ENCODE measurements around the gene EEFSEC.

The EEFSEC gene

GRCh38 chr3:128349963-128350599, 196.8 kb downstream of the EEFSEC start:
- Histone ChIP-seq H3K79me2 (ENCODE audit: low read length) (no peaks in the 10 kb centered on the region), H3K27ac (ENCODE audit: low read length) (no peak overlapping the region), H3K9ac (ENCODE audit: low read length) (no peak overlapping the region), H3F3A (ENCODE audit: insufficient read depth, low read length) (no peaks in the 10 kb centered on the region), H3K9me3 (replicated peaks; ENCODE audit: insufficient read depth, low read length) (no peaks in the 10 kb centered on the region), H3K36me3 (replicated peaks; ENCODE audit: insufficient read depth, low read length) (no peaks in the 10 kb centered on the region), H3K4me2 (ENCODE audit: low read depth, low read length) (no peak overlapping the region), H3K4me1 (ENCODE audit: low read length) (no peaks in the 10 kb centered on the region), H2AFZ (ENCODE audit: low read length) (no peak overlapping the region), H3K9me2 (replicated peaks; ENCODE audit: insufficient read depth, low read length) (no peaks in the 10 kb centered on the region), H4K20me1 (ENCODE audit: insufficient read depth, low read length) (no peaks in the 10 kb centered on the region), H3K27me3 (replicated peaks; ENCODE audit: insufficient read depth, low read length) (no peaks in the 10 kb centered on the region), H3K4me3 (ENCODE audit: low read length) (no peak overlapping the region)
- no peak for DNase-seq
- TF ChIP-seq EZH2phosphoT487 (IDR thresholded peaks at IDR 0.05; ENCODE audit: low read length) (no peak), EZH2 (optimal IDR thresholded peaks at IDR 0.05; ENCODE audit: low read depth, low read length) (no peak), CTCF (IDR thresholded peaks at IDR 0.05; ENCODE audit: low read length) (no peak)

- Histone ChIP-seq H3K27ac (ENCODE audit: low read length) (no peak overlapping the region), H3K27me3 (replicated peaks; ENCODE audit: insufficient read depth, low read length) (no peaks in the 10 kb centered on the region), H3K4me3 (ENCODE audit: low read length) (no peak overlapping the region), H3K9me3 (replicated peaks; ENCODE audit: insufficient read depth, low read length) (no peaks in the 10 kb centered on the region), H3K79me2 (ENCODE audit: low read length) (no peaks in the 10 kb centered on the region), H2AFZ (ENCODE audit: low read length) (no peak overlapping the region), H3K9me2 (replicated peaks; ENCODE audit: insufficient read depth, low read length) (no peaks in the 10 kb centered on the region), H4K20me1 (ENCODE audit: insufficient read depth, low read length) (no peaks in the 10 kb centered on the region), H3K4me2 (ENCODE audit: low read depth, low read length) (no peak overlapping the region), H3K9ac (ENCODE audit: low read length) (no peak overlapping the region), H3F3A (ENCODE audit: insufficient read depth, low read length) (no peaks in the 10 kb centered on the region), H3K36me3 (replicated peaks; ENCODE audit: insufficient read depth, low read length) (no peaks in the 10 kb centered on the region), H3K4me1 (ENCODE audit: low read length) (no peaks in the 10 kb centered on the region)
- no peak for DNase-seq
- TF ChIP-seq EZH2 (optimal IDR thresholded peaks at IDR 0.05; ENCODE audit: low read depth, low read length) (no peak), CTCF (IDR thresholded peaks at IDR 0.05; ENCODE audit: low read length) (no peak), EZH2phosphoT487 (IDR thresholded peaks at IDR 0.05; ENCODE audit: low read length) (no peak)
Observed at GRCh38 chr3:128351546-128351945, 198.3 kb downstream of the EEFSEC start.

GRCh38 chr3:128352326-128352725, 199.0 kb downstream of the EEFSEC start:
- Histone ChIP-seq H3K4me2 (ENCODE audit: low read depth, low read length) (no peak overlapping the region), H3K9ac (ENCODE audit: low read length) (no peak overlapping the region), H3K9me2 (replicated peaks; ENCODE audit: insufficient read depth, low read length) (no peaks in the 10 kb centered on the region), H3K4me1 (ENCODE audit: low read length) (no peaks in the 10 kb centered on the region), H3K27me3 (replicated peaks; ENCODE audit: insufficient read depth, low read length) (no peaks in the 10 kb centered on the region), H4K20me1 (ENCODE audit: insufficient read depth, low read length) (no peaks in the 10 kb centered on the region), H2AFZ (ENCODE audit: low read length) (no peak overlapping the region), H3F3A (ENCODE audit: insufficient read depth, low read length) (no peaks in the 10 kb centered on the region), H3K27ac (ENCODE audit: low read length) (no peak overlapping the region), H3K79me2 (ENCODE audit: low read length) (no peaks in the 10 kb centered on the region), H3K36me3 (replicated peaks; ENCODE audit: insufficient read depth, low read length) (no peaks in the 10 kb centered on the region), H3K4me3 (ENCODE audit: low read length) (no peak overlapping the region), H3K9me3 (replicated peaks; ENCODE audit: insufficient read depth, low read length) (no peaks in the 10 kb centered on the region)
- DNase-seq = no peak
- TF ChIP-seq EZH2 (optimal IDR thresholded peaks at IDR 0.05; ENCODE audit: low read depth, low read length) (no peak), CTCF (IDR thresholded peaks at IDR 0.05; ENCODE audit: low read length) (no peak), EZH2phosphoT487 (IDR thresholded peaks at IDR 0.05; ENCODE audit: low read length) (no peak)

Data from MM.1S (cell line).